ENCODE measurements around the gene STK33.

DNA sequence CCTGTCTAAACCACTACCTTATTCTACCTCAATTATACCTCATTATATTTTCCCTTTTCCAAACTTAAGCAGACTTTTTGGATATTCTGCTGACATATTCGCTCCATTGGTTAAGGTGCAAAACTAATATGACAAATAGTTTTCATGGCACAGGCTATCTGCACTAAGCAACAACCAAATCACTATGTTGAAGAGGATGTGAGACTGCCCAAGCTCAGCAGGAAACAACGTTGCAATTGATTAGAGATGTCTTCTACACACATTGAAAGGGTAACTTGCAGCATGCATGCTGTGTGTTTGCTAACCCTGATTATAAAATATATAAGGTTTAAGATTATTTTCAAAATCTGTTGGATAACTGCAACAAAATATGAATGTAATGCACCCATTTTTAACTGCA is 61.6 kb downstream of the STK33 start:
- TF ChIP-seq, protein P1, sequence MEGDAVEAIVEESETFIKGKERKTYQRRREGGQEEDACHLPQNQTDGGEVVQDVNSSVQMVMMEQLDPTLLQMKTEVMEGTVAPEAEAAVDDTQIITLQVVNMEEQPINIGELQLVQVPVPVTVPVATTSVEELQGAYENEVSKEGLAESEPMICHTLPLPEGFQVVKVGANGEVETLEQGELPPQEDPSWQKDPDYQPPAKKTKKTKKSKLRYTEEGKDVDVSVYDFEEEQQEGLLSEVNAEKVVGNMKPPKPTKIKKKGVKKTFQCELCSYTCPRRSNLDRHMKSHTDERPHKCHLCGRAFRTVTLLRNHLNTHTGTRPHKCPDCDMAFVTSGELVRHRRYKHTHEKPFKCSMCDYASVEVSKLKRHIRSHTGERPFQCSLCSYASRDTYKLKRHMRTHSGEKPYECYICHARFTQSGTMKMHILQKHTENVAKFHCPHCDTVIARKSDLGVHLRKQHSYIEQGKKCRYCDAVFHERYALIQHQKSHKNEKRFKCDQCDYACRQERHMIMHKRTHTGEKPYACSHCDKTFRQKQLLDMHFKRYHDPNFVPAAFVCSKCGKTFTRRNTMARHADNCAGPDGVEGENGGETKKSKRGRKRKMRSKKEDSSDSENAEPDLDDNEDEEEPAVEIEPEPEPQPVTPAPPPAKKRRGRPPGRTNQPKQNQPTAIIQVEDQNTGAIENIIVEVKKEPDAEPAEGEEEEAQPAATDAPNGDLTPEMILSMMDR (IDR thresholded peaks at IDR 0.05) = no peak
- TF ChIP-seq POLR2A (IDR thresholded peaks at IDR 0.05) (no peak), POLR2AphosphoS5 (IDR thresholded peaks at IDR 0.05; ENCODE audit: insufficient read depth in 1 of 2, low read depth in 1 of 2) (no peak)

All from vagina (tissue), 2 donors.